H1 (cell line): ENCODE data around the gene RAB40C. TPM values are rescaled to one million over a fixed set of nuclear protein-coding genes. Genes with fewer than 3 reads are reported as not detected.

Source experiments
- CBX8 ChIP-seq: fragments of 300-800, 300-1000 bp; sonication (generic); IDR thresholded peaks from 2 replicates; pipeline ENCODE4 v1.7.1; 2016; ENCODE audit warnings: low read depth, low read length, borderline replicate concordance
- FOSL1 ChIP-seq: IDR thresholded peaks from 2 replicates; pipeline ENCODE4 v1.6.1; 2011; ENCODE audit warnings: mild to moderate bottlenecking, low read depth, low read length, moderate library complexity; ENCODE audit not compliant: insufficient read depth
- RAD21 ChIP-seq, 2 experiments: IDR thresholded peaks in 1 of 2; conservative IDR thresholded peaks in 1 of 2; 2 replicates each; pipeline ENCODE4 v1.6.1; 2011; ENCODE audit warnings: low read depth in 2 of 2, low read length in 2 of 2, improper control_type of control experiment in 1 of 2, inconsistent platforms in 1 of 2, mild to moderate bottlenecking in 1 of 2, moderate library complexity in 1 of 2
- polyA plus RNA-seq, 7 experiments: library from polyadenylated mRNA; depleted of rRNA in 3 of 7; stranded (reverse) in 5 of 7; unstranded in 2 of 7; fragments of >200 nt in 5 of 7; fragments of 200-250 nt in 2 of 7; gene quantifications; 1 replicate in 5 of 7; 2 replicates in 1 of 7; 4 replicates in 1 of 7; pipeline versions ENCODE4 v1.2.1 to v1.2.3, GENCODE V29; 2011 to 2013; ENCODE audit warnings: missing spikeins in 2 of 7, mixed read lengths in 2 of 7
- total RNA-seq: library from RNA; stranded (reverse); fragmentation: NEBNext Ultra II Directional; extraction: Animal tissue kit (Norgen Biotek cat#: 25700); gene quantifications from 2 replicates; pipeline ENCODE4 v1.2.1, GENCODE V29; 2021
- TF ChIP-seq, protein P1 (sequence below): IDR thresholded peaks from 2 replicates; pipeline ENCODE4 v1.6.1; 2011; ENCODE audit warnings: low read length, improper control_type of control experiment
- TF ChIP-seq, protein P2 (sequence below), 3 experiments: IDR thresholded peaks; 1 replicate in 2 of 3; 2 replicates in 1 of 3; pipeline versions ENCODE4 v1.5.1 to v1.6.1; 2011; ENCODE audit warnings: low read length in 3 of 3, mild to moderate bottlenecking in 3 of 3, inconsistent platforms in 2 of 3, low read depth in 1 of 3, moderate library complexity in 1 of 3; ENCODE audit not compliant: insufficient read depth in 1 of 3; ENCODE audit errors: control extremely low read depth in 1 of 3

RAB40C gene
- total and polyA plus RNA-seq, 2 of the 8 experiments (the other 6 are each of a cell fraction or from before 2014, with no cell fraction given), result 13.9 to 15.6 TPM

DNA sequence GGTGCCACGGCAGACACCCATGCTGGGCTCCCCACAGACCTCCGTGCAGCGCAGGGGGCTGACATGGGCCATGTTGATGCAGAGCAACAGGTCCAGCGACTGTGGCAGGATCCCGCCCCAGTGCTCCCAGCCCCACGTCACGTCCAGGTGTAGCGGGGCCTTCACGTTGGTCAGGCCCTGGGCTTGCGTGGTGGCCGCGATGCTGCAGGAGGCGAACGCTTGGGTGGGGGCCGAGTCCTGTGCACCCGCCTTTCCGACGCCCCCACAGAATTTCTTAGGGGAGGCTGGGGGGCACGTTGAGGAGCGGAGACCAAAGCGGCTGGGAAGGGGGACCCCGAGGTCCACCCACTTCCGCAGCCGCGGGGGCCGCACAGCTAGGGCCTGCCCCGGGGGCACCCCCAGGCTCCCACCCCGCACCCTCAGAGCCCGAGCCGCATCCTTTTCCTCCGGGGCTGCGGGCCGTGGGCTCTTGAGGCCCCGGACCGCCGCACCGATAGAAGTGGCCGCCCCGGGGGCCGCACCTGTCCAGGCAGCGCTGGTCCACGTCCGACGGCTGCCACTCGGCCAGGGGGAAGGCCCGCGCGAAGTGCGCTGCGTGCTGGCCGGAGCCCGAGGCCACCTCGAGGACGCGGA lies 45.8 kb downstream of the RAB40C start (continued):
- TF ChIP-seq, protein P1, sequence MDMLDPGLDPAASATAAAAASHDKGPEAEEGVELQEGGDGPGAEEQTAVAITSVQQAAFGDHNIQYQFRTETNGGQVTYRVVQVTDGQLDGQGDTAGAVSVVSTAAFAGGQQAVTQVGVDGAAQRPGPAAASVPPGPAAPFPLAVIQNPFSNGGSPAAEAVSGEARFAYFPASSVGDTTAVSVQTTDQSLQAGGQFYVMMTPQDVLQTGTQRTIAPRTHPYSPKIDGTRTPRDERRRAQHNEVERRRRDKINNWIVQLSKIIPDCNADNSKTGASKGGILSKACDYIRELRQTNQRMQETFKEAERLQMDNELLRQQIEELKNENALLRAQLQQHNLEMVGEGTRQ, result no peak
- TF ChIP-seq, protein P2, sequence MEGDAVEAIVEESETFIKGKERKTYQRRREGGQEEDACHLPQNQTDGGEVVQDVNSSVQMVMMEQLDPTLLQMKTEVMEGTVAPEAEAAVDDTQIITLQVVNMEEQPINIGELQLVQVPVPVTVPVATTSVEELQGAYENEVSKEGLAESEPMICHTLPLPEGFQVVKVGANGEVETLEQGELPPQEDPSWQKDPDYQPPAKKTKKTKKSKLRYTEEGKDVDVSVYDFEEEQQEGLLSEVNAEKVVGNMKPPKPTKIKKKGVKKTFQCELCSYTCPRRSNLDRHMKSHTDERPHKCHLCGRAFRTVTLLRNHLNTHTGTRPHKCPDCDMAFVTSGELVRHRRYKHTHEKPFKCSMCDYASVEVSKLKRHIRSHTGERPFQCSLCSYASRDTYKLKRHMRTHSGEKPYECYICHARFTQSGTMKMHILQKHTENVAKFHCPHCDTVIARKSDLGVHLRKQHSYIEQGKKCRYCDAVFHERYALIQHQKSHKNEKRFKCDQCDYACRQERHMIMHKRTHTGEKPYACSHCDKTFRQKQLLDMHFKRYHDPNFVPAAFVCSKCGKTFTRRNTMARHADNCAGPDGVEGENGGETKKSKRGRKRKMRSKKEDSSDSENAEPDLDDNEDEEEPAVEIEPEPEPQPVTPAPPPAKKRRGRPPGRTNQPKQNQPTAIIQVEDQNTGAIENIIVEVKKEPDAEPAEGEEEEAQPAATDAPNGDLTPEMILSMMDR (IDR thresholded peaks at IDR 0.05; ENCODE audit: control extremely low read depth in 1 of 3, insufficient read depth in 1 of 3, low read depth in 1 of 3, low read length in 3 of 3), result no peak
- TF ChIP-seq CBX8 (no peak), RAD21 (IDR thresholded peaks at IDR 0.05 in 1 of 2, conservative IDR thresholded peaks at IDR 0.05 in 1 of 2; ENCODE audit: low read depth in 2 of 2, low read length in 2 of 2) (no peak), FOSL1 (no peak)
